ENCODE measurements around the gene RAVER2. TPM values are rescaled to one million over a fixed set of nuclear protein-coding genes. Genes with fewer than 3 reads are reported as not detected.

RAVER2 gene
- polyA plus RNA-seq, 1 experiment: 5.5 TPM

DNA sequence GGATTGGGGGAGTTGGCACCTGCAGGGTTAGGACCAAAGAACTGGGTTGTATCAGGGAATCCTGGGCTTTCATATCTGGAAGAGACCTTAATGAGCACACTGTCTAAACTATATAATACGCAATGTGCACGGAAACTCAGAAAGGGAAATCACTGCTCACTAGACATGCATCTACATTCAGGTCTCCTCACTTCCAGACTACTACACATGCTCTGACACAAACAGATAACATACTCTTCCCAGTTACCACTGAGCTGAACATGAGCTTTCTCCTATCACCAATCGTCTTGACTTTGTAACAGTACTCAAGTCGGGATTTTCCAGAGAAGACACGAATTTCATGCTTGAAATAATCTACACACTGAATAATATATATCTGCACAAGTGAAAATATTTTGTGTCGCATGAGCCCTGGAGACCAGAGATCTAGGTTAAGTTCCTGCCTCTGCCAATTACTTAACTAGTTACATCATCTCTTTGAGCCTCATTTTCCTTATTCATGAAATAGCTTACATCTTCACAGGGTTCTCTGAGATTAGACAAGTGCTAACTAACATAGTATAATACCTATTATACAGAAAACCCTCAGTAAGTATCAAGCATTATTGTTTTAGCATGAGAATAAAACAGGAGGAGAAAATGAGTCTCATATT lies 120.4 kb downstream of the RAVER2 start:
- ChIA-PET POLR2A (no interaction called here), CTCF (no interaction called here)
- H3K27ac ChIP-seq (ENCODE audit: low read depth, low read length): no peak overlapping the region
- no peak for DNase-seq (ENCODE audit: low read depth, low spot score)
- no peak for TF ChIP-seq CTCF (IDR thresholded peaks at IDR 0.05; ENCODE audit: low read depth, low read length)
- no peaks in the 10 kb centered on the region for H3K27me3 ChIP-seq (ENCODE audit: control insufficient read depth, insufficient read depth, low read length)
- H3K9me3 ChIP-seq (ENCODE audit: control insufficient read depth, insufficient read depth, low read length): no peaks in the 10 kb centered on the region; the same call in 1 of the 2 replicates
- no peak overlapping the region for H3K4me3 ChIP-seq (ENCODE audit: low read depth, low read length)

DNA sequence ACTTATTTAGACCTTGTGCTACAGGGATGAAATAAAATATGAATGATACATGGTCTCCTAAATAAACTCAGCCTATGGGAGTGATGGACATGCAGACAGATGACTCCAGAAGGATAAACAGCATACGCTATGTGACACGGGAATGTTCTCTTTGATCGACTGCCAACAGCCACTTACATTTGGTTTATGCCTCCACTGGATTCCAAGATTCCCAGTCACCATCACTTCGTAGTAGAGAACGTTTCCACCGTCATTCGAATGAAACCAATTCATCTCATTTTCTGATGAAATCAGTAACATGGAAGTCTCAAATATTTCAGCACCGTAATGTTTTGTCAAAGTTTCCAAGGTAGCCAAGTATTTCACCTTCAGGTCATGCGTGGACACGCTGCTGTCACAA lies 121.8 kb downstream of the RAVER2 start:
- DNase-seq (ENCODE audit: low read depth, low spot score): no peak
- CTCF ChIA-PET: no interaction called here
- no peaks in the 10 kb centered on the region for H3K27me3 ChIP-seq (ENCODE audit: control insufficient read depth, insufficient read depth, low read length)
- POLR2A ChIA-PET: no interaction called here
- no peak overlapping the region for H3K4me3 ChIP-seq (ENCODE audit: low read depth, low read length)
- H3K27ac ChIP-seq (ENCODE audit: low read depth, low read length): no peak overlapping the region
- H3K9me3 ChIP-seq (ENCODE audit: control insufficient read depth, insufficient read depth, low read length): no peaks in the 10 kb centered on the region; the same call in 1 of the 2 replicates
- no peak for TF ChIP-seq CTCF (IDR thresholded peaks at IDR 0.05; ENCODE audit: low read depth, low read length)

- Histone ChIP-seq H3K27ac (ENCODE audit: low read depth, low read length) (no peak overlapping the region), H3K4me3 (ENCODE audit: low read depth, low read length) (no peak overlapping the region), H3K9me3 (ENCODE audit: control insufficient read depth, insufficient read depth, low read length) (no peaks in the 10 kb centered on the region; the same call in 1 of the 2 replicates), H3K27me3 (ENCODE audit: control insufficient read depth, insufficient read depth, low read length) (no peaks in the 10 kb centered on the region)
- no peak for DNase-seq (ENCODE audit: low read depth, low spot score)
- no peak for TF ChIP-seq CTCF (IDR thresholded peaks at IDR 0.05; ENCODE audit: low read depth, low read length)
- CTCF ChIA-PET: no interaction called here
- POLR2A ChIA-PET: no interaction called here
Measured at GRCh38 chr1:64867266-64867665, 122.4 kb downstream of the RAVER2 start.

DNA sequence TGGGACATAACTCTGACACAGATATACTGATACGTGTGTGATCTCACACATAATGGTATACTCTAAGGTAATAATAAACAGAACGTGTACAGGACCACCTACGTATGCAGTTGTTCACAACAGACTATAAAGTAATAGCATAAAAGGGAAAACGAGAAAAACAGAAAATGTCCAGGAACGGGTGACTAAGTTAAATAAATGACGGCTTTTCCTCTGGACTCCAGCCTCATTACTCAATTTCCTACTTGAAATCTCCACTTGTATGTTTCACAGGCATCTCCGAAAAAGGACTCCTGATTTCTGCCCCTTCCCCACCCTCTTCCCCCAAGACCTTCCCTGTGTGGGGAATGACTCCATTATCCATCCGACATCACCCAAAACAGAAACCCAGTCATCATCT lies 126.4 kb downstream of the RAVER2 start:
- Histone ChIP-seq H3K4me3 (ENCODE audit: low read depth, low read length) (no peak overlapping the region), H3K27ac (ENCODE audit: low read depth, low read length) (no peak overlapping the region), H3K27me3 (ENCODE audit: control insufficient read depth, insufficient read depth, low read length) (no peaks in the 10 kb centered on the region), H3K9me3 (ENCODE audit: control insufficient read depth, insufficient read depth, low read length) (no peaks in the 10 kb centered on the region)
- no peak for DNase-seq (ENCODE audit: low read depth, low spot score)
- ChIA-PET CTCF (no interaction called here), POLR2A (no interaction called here)
- TF ChIP-seq CTCF (IDR thresholded peaks at IDR 0.05; ENCODE audit: low read depth, low read length): no peak

DNA sequence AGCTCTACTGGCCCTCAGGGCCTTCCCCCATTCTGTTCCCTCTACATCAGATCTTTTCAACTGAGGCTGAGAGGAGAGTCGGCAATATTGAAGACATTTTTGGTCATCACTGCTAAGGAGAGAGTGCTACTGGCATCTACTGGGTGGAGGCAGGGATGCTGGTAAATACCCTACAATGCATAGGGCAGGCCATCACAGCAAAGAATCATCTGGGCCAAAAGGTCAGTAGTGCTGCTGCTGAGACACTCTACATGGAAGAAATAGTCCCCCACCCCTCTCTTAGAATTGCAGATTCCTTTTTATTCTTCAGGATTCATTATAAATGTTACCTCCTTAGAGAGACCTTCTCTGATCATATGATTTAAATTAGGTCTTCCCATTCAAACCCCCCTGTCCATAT lies 127.2 kb downstream of the RAVER2 start:
- no peak for DNase-seq (ENCODE audit: low read depth, low spot score)
- TF ChIP-seq CTCF (IDR thresholded peaks at IDR 0.05; ENCODE audit: low read depth, low read length): no peak
- Histone ChIP-seq H3K27ac (ENCODE audit: low read depth, low read length) (no peak overlapping the region), H3K4me3 (ENCODE audit: low read depth, low read length) (no peak overlapping the region), H3K27me3 (ENCODE audit: control insufficient read depth, insufficient read depth, low read length) (no peaks in the 10 kb centered on the region), H3K9me3 (ENCODE audit: control insufficient read depth, insufficient read depth, low read length) (no peaks in the 10 kb centered on the region)
- POLR2A ChIA-PET: no interaction called here
- CTCF ChIA-PET: no interaction called here

Measured in AG04450 (cell line).